Amniotic stem cell (primary cell): Measurements from ENCODE around the gene MGAT4C.

ENCODE experiments used
- DNase-seq: peaks from one replicate; lab custom pipeline; 2025; lab: John Stamatoyannopoulos, UW

MGAT4C gene

GRCh38 chr12:86229772-86230171, 26.4 kb downstream of the MGAT4C start:
- no peak for DNase-seq

- DNase-seq: no peak
These were observed 27.5 kb downstream of the MGAT4C start for GRCh38 chr12:86228656-86229055.

GRCh38 chr12:86226481-86226880, 29.7 kb downstream of the MGAT4C start:
- no peak for DNase-seq

- DNase-seq: no peak
These were observed 39.6 kb downstream of the MGAT4C start for GRCh38 chr12:86216591-86216990.

GRCh38 chr12:86213012-86213411, 43.2 kb downstream of the MGAT4C start:
- no peak for DNase-seq

GRCh38 chr12:86198696-86199444, 57.3 kb downstream of the MGAT4C start:
- no peak for DNase-seq

GRCh38 chr12:86196465-86196864, 59.7 kb downstream of the MGAT4C start:
- DNase-seq: no peak

- no peak for DNase-seq
These were observed 61.5 kb downstream of the MGAT4C start for GRCh38 chr12:86194721-86195120.

GRCh38 chr12:86193931-86194330, 62.3 kb downstream of the MGAT4C start:
- DNase-seq: peak; percentile 17

GRCh38 chr12:86188226-86188625, 68.0 kb downstream of the MGAT4C start:
- no peak for DNase-seq

- DNase-seq: no peak
These were observed 69.7 kb downstream of the MGAT4C start for GRCh38 chr12:86186449-86186848.

GRCh38 chr12:86179855-86180254, 76.3 kb downstream of the MGAT4C start:
- DNase-seq: no peak

- DNase-seq: no peak
These were observed 82.0 kb downstream of the MGAT4C start for GRCh38 chr12:86174188-86174587.

GRCh38 chr12:86172913-86173443, 83.2 kb downstream of the MGAT4C start:
- no peak for DNase-seq

- DNase-seq: no peak
These were observed 86.1 kb downstream of the MGAT4C start for GRCh38 chr12:86170051-86170450.

- no peak for DNase-seq
These were observed 97.2 kb downstream of the MGAT4C start for GRCh38 chr12:86158956-86159355.

GRCh38 chr12:86154620-86155019, 101.6 kb downstream of the MGAT4C start:
- DNase-seq: no peak

- no peak for DNase-seq
These were observed 107.6 kb downstream of the MGAT4C start for GRCh38 chr12:86148612-86149011.

- no peak for DNase-seq
These were observed 108.1 kb downstream of the MGAT4C start for GRCh38 chr12:86148071-86148470.

- DNase-seq: no peak
These were observed 111.0 kb downstream of the MGAT4C start for GRCh38 chr12:86145156-86145555.

- no peak for DNase-seq
These were observed 113.0 kb downstream of the MGAT4C start for GRCh38 chr12:86143162-86143561.

GRCh38 chr12:86139671-86140070, 116.5 kb downstream of the MGAT4C start:
- DNase-seq: no peak

- no peak for DNase-seq
These were observed 117.4 kb downstream of the MGAT4C start for GRCh38 chr12:86138770-86139169.

GRCh38 chr12:86137936-86138335, 118.3 kb downstream of the MGAT4C start:
- DNase-seq: peak; percentile 80
